ENCODE measurements around the gene ZNF791.

Gene ZNF791

DNA sequence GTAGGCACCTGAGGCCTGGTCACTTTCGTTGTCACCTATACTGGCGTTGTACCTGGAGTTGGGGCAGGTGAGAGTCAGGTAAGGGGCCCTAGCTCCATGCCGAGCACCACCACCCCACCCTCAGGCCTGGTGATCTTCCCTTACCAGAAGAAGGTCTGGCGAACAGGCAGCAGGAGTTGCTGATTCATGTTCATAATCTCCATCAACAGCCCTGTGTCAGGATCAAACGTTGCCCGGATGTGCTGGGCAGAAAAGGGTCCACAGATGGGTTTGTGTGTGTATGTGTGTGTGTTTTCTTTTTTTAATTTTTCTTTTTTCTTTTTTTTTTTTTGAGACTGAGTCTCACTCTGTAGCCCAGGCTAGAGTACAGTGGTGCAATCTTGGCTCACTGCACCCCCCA is 41.5 kb downstream of the ZNF791 start:
- in situ Hi-C loops (cut with HindIII; ENCODE audit: low sequenced_read_pairs): no loop called here
- no peak overlapping the region for H3K4me3 ChIP-seq (ENCODE audit: low read depth, low read length)
- TF ChIP-seq, protein P1, sequence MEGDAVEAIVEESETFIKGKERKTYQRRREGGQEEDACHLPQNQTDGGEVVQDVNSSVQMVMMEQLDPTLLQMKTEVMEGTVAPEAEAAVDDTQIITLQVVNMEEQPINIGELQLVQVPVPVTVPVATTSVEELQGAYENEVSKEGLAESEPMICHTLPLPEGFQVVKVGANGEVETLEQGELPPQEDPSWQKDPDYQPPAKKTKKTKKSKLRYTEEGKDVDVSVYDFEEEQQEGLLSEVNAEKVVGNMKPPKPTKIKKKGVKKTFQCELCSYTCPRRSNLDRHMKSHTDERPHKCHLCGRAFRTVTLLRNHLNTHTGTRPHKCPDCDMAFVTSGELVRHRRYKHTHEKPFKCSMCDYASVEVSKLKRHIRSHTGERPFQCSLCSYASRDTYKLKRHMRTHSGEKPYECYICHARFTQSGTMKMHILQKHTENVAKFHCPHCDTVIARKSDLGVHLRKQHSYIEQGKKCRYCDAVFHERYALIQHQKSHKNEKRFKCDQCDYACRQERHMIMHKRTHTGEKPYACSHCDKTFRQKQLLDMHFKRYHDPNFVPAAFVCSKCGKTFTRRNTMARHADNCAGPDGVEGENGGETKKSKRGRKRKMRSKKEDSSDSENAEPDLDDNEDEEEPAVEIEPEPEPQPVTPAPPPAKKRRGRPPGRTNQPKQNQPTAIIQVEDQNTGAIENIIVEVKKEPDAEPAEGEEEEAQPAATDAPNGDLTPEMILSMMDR (IDR thresholded peaks at IDR 0.05; ENCODE audit: low read depth, low read length, missing control alignments): no peak
- no peak for DNase-seq (ENCODE audit: low read depth)

DNA sequence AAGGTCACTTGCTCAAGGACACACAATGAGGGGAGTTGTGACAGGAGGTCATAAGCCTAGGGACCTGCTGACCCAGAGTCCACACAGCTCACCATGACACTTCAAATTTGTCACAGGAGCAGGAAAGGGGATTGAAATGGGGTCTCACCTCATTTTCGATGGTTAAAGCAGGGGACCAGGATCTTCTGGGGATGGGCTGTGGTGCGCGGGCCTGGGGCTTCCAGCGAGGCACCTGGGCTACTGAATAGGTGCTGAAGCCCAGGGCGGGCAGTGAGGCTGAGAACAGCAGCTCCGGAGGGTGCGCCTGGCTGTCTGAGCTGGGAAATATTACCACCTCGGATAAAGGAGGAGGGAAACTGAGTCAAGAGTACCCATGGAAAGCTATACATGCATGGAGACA is 44.8 kb downstream of the ZNF791 start:
- in situ Hi-C loops (cut with HindIII; ENCODE audit: low sequenced_read_pairs): no loop called here

DNA sequence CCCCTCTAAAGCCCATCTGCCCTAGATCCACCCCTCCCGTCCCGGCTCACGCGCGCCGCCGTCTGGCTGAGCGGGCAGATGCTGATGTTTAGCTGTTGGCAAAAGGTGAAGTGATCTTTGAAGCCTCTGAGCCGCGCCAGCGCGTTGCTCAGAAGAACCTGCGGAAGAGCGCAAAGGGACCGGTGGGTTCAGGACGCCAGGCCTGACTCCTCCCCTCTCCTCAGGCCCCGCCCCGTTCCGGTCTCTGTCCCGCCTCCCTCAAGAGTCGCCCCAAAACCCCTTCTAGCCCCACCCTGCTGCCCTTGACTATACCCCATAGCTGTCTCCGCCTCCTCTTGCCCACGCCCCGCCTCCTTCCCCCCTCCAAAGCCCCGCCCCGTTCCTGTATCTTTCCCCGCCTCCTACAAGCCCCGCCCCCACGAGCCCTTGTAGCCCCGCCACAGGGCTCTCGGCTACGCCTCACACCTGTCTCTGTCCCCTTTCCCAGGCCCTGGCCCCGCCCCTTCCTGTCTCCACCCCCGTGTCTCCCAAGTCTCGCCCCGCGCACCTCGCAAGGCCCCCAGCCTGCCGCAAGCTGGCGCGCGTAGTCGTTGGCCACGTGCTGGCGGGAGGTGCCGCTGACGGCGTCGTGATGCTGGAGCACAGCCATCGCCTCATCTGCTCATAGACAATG is 46.3 kb downstream of the ZNF791 start:
- no peak overlapping the region for H3K4me3 ChIP-seq (ENCODE audit: low read depth, low read length)
- no peak for DNase-seq (ENCODE audit: low read depth)
- TF ChIP-seq, protein P1 (IDR thresholded peaks at IDR 0.05; ENCODE audit: low read depth, low read length, missing control alignments): no peak
- in situ Hi-C loops (cut with HindIII; ENCODE audit: low sequenced_read_pairs): no loop called here

More for the DNA sequence above, 44.8 kb downstream of the ZNF791 start:
- H3K4me3 ChIP-seq (ENCODE audit: low read depth, low read length): no peak overlapping the region
- TF ChIP-seq, protein P1 (IDR thresholded peaks at IDR 0.05; ENCODE audit: low read depth, low read length, missing control alignments): no peak
- no peak for DNase-seq (ENCODE audit: low read depth)

DNA sequence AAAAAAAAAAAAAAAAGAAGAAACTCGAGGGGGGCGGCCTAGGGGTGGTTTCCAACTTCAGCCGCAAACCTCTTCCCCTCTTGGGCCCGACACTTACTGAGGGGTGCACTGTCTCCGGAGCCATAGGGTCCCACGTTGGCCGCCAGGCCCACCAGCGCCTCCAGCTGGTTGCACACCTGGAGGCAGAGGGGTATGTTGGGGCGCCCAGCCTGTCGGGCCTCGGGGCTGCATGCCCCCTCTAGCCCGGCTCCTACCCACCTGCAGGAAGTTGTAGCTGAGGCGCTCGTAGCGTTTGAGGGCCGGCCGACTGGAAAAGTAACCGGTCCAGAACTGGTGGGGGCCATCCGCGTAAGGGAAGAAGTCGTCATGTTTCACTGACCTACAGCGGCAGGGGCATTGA is 47.2 kb downstream of the ZNF791 start:
- in situ Hi-C loops (cut with HindIII; ENCODE audit: low sequenced_read_pairs): no loop called here
- TF ChIP-seq, protein P1 (IDR thresholded peaks at IDR 0.05; ENCODE audit: low read depth, low read length, missing control alignments): no peak

DNA sequence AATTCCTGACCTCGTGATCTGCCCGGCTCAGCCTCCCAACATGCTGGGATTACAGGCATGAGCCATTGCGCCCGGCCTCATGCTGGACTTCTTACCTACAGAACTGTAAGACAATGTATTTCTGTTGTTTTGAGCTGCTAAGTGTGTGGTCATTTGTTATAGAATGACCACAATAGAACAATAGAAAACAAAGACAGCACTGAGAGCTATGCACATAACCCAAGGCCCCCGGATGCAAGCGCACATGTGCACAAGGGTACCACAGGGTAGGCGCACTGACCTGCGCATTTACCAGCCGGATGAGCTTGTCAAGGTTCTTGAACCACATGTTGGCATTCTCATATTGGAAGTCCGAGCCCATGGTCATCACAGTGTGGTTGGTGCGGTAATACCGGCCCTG is 50.3 kb downstream of the ZNF791 start:
- in situ Hi-C loops (cut with HindIII; ENCODE audit: low sequenced_read_pairs): no loop called here
- TF ChIP-seq, protein P1 (IDR thresholded peaks at IDR 0.05; ENCODE audit: low read depth, low read length, missing control alignments): no peak
- no peak overlapping the region for H3K4me3 ChIP-seq (ENCODE audit: low read depth, low read length)
- DNase-seq (ENCODE audit: low read depth): no peak

More for the DNA sequence above, 47.2 kb downstream of the ZNF791 start:
- DNase-seq (ENCODE audit: low read depth): no peak
- H3K4me3 ChIP-seq (ENCODE audit: low read depth, low read length): no peak overlapping the region

DNA sequence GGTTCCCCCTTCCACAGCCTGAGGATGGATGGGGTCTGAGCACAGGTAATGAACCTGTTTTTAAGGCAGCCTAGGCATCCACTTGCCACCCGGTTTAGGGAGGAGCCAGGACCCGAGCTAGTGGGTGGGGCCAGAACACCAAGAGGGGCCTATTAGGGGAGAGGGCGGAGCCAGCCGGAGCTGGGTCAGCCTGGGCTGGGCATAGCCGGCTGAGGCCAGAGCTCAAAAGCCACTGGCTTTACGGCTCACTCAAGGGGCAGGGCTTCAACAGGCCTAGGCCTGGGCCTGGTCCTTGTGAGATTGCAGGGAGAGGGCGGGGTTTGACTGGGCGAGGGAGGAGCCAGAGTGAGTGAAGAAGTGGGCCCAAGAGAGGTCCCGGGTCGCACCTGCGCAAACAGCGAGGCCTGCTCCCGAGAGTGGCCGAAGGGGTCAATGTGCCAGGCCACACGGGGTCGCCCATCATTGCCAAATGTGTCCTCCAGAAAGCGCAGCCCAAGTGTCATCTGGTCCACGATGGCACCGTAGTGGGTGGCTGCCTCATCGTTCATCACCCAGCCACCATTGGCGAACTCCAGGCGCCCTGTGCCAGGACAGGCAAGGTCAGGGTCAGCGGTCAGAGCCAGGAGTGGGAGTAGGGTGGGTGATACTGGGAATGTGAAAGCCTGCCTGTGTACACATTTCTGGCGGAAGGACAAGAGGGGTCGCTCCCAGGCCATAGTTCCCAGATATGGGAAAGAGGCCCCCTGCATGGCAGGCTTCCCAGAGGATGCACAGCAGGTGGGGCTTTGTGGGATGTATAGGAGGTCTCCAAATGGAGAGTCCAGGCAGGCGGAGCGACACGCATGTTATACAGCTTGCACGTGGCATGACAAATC is 53.9 kb downstream of the ZNF791 start:
- no peak for DNase-seq (ENCODE audit: low read depth)

More for the DNA sequence above, 53.9 kb downstream of the ZNF791 start:
- TF ChIP-seq, protein P1 (IDR thresholded peaks at IDR 0.05; ENCODE audit: low read depth, low read length, missing control alignments): no peak
- in situ Hi-C loops (cut with HindIII; ENCODE audit: low sequenced_read_pairs): no loop called here
- no peak overlapping the region for H3K4me3 ChIP-seq (ENCODE audit: low read depth, low read length)

Measured in astrocyte of the cerebellum (primary cell).